ENCODE results near the gene ATP6V0C.
"Not testable (repeated sequence)": the region's sequence is repeated elsewhere in the genome, so short reads cannot be mapped to it uniquely, and the experiment has no call there.

The ATP6V0C gene

GRCh38 chr16:2476345-2476720, 37.4 kb upstream of the ATP6V0C start:
- peaks cover 38% of the 10 kb centered on the region for H3K27me3 ChIP-seq (ENCODE audit: control insufficient read depth, insufficient read depth, low read length)
- no peaks in the 10 kb centered on the region for H3K36me3 ChIP-seq (ENCODE audit: control insufficient read depth, insufficient read depth, low read length)
- no peak overlapping the region for H3K4me3 ChIP-seq (ENCODE audit: low read depth, low read length)
- H3K9me3 ChIP-seq (ENCODE audit: control insufficient read depth, insufficient read depth, low read length): no peaks in the 10 kb centered on the region
- no peak overlapping the region for H3K9ac ChIP-seq (ENCODE audit: low read depth, low read length)
- H3K4me1 ChIP-seq (ENCODE audit: control insufficient read depth, insufficient read depth, low read length): peaks cover 5% of the 10 kb centered on the region; the same call in 1 of the 2 replicates
- H3K27ac ChIP-seq (ENCODE audit: low read depth, low read length): no peak overlapping the region

GRCh38 chr16:2476741-2477140, 37.0 kb upstream of the ATP6V0C start:
- no peaks in the 10 kb centered on the region for H3K9me3 ChIP-seq (ENCODE audit: control insufficient read depth, insufficient read depth, low read length)
- no peak overlapping the region for H3K4me3 ChIP-seq (ENCODE audit: low read depth, low read length)
- no peak overlapping the region for H3K27ac ChIP-seq (ENCODE audit: low read depth, low read length)
- H3K4me1 ChIP-seq (ENCODE audit: control insufficient read depth, insufficient read depth, low read length): peaks cover 5% of the 10 kb centered on the region; the same call in 1 of the 2 replicates
- H3K9ac ChIP-seq (ENCODE audit: low read depth, low read length): no peak overlapping the region
- H3K27me3 ChIP-seq (ENCODE audit: control insufficient read depth, insufficient read depth, low read length): peaks cover 34% of the 10 kb centered on the region
- H3K36me3 ChIP-seq (ENCODE audit: control insufficient read depth, insufficient read depth, low read length): no peaks in the 10 kb centered on the region

GRCh38 chr16:2477327-2477726, 36.4 kb upstream of the ATP6V0C start:
- Histone ChIP-seq H3K27ac (ENCODE audit: low read depth, low read length) (no peak overlapping the region), H3K36me3 (ENCODE audit: control insufficient read depth, insufficient read depth, low read length) (no peaks in the 10 kb centered on the region), H3K9ac (ENCODE audit: low read depth, low read length) (no peak overlapping the region), H3K27me3 (ENCODE audit: control insufficient read depth, insufficient read depth, low read length) (peaks cover 28% of the 10 kb centered on the region), H3K4me3 (ENCODE audit: low read depth, low read length) (no peak overlapping the region), H3K4me1 (ENCODE audit: control insufficient read depth, insufficient read depth, low read length) (peaks cover 5% of the 10 kb centered on the region; the same call in 1 of the 2 replicates), H3K9me3 (ENCODE audit: control insufficient read depth, insufficient read depth, low read length) (no peaks in the 10 kb centered on the region)

- no peaks in the 10 kb centered on the region for H3K9me3 ChIP-seq (ENCODE audit: control insufficient read depth, insufficient read depth, low read length)
- peaks cover 5% of the 10 kb centered on the region; the same call in 1 of the 2 replicates for H3K4me1 ChIP-seq (ENCODE audit: control insufficient read depth, insufficient read depth, low read length)
- H3K27ac ChIP-seq (ENCODE audit: low read depth, low read length): no peak overlapping the region
- H3K36me3 ChIP-seq (ENCODE audit: control insufficient read depth, insufficient read depth, low read length): no peaks in the 10 kb centered on the region
- peaks cover 18% of the 10 kb centered on the region for H3K27me3 ChIP-seq (ENCODE audit: control insufficient read depth, insufficient read depth, low read length)
- no peak overlapping the region for H3K4me3 ChIP-seq (ENCODE audit: low read depth, low read length)
- no peak overlapping the region for H3K9ac ChIP-seq (ENCODE audit: low read depth, low read length)
These were observed 35.5 kb upstream of the ATP6V0C start for GRCh38 chr16:2478279-2478678.

- not testable (repeated sequence) for H3K27me3 ChIP-seq (ENCODE audit: control insufficient read depth, insufficient read depth, low read length); H3K36me3 ChIP-seq (ENCODE audit: control insufficient read depth, insufficient read depth, low read length); H3K9me3 ChIP-seq (ENCODE audit: control insufficient read depth, insufficient read depth, low read length); H3K4me1 ChIP-seq (ENCODE audit: control insufficient read depth, insufficient read depth, low read length); H3K9ac ChIP-seq (ENCODE audit: low read depth, low read length); H3K4me3 ChIP-seq (ENCODE audit: low read depth, low read length); H3K27ac ChIP-seq (ENCODE audit: low read depth, low read length)
These were observed 33.8 kb upstream of the ATP6V0C start for GRCh38 chr16:2479996-2480395.

- no peak overlapping the region for H3K9ac ChIP-seq (ENCODE audit: low read depth, low read length)
- peaks cover under 1% of the 10 kb centered on the region; the same call in 1 of the 2 replicates for H3K4me1 ChIP-seq (ENCODE audit: control insufficient read depth, insufficient read depth, low read length)
- H3K4me3 ChIP-seq (ENCODE audit: low read depth, low read length): no peak overlapping the region
- H3K36me3 ChIP-seq (ENCODE audit: control insufficient read depth, insufficient read depth, low read length): no peaks in the 10 kb centered on the region
- H3K27ac ChIP-seq (ENCODE audit: low read depth, low read length): no peak overlapping the region
- H3K27me3 ChIP-seq (ENCODE audit: control insufficient read depth, insufficient read depth, low read length): 0 out of 2 replicates have a peak, but pooled peaks cover 4% of the 10 kb centered on the region
- no peaks in the 10 kb centered on the region for H3K9me3 ChIP-seq (ENCODE audit: control insufficient read depth, insufficient read depth, low read length)
These were observed 32.8 kb upstream of the ATP6V0C start for GRCh38 chr16:2480948-2481347.

GRCh38 chr16:2481676-2482075, 32.1 kb upstream of the ATP6V0C start:
- H3K36me3 ChIP-seq (ENCODE audit: control insufficient read depth, insufficient read depth, low read length): no peaks in the 10 kb centered on the region
- H3K4me3 ChIP-seq (ENCODE audit: low read depth, low read length): no peak overlapping the region
- no peaks in the 10 kb centered on the region for H3K9me3 ChIP-seq (ENCODE audit: control insufficient read depth, insufficient read depth, low read length)
- no peaks in the 10 kb centered on the region for H3K27me3 ChIP-seq (ENCODE audit: control insufficient read depth, insufficient read depth, low read length)
- H3K27ac ChIP-seq (ENCODE audit: low read depth, low read length): no peak overlapping the region
- H3K9ac ChIP-seq (ENCODE audit: low read depth, low read length): no peak overlapping the region
- H3K4me1 ChIP-seq (ENCODE audit: control insufficient read depth, insufficient read depth, low read length): no peaks in the 10 kb centered on the region

GRCh38 chr16:2482249-2482648, 31.5 kb upstream of the ATP6V0C start:
- Histone ChIP-seq H3K27me3 (ENCODE audit: control insufficient read depth, insufficient read depth, low read length) (no peaks in the 10 kb centered on the region), H3K36me3 (ENCODE audit: control insufficient read depth, insufficient read depth, low read length) (no peaks in the 10 kb centered on the region), H3K4me3 (ENCODE audit: low read depth, low read length) (no peak overlapping the region), H3K9me3 (ENCODE audit: control insufficient read depth, insufficient read depth, low read length) (no peaks in the 10 kb centered on the region), H3K27ac (ENCODE audit: low read depth, low read length) (no peak overlapping the region), H3K4me1 (ENCODE audit: control insufficient read depth, insufficient read depth, low read length) (no peaks in the 10 kb centered on the region), H3K9ac (ENCODE audit: low read depth, low read length) (no peak overlapping the region)

- Histone ChIP-seq H3K27me3 (ENCODE audit: control insufficient read depth, insufficient read depth, low read length) (no peaks in the 10 kb centered on the region), H3K9me3 (ENCODE audit: control insufficient read depth, insufficient read depth, low read length) (no peaks in the 10 kb centered on the region), H3K4me3 (ENCODE audit: low read depth, low read length) (no peak overlapping the region), H3K36me3 (ENCODE audit: control insufficient read depth, insufficient read depth, low read length) (no peaks in the 10 kb centered on the region), H3K4me1 (ENCODE audit: control insufficient read depth, insufficient read depth, low read length) (no peaks in the 10 kb centered on the region), H3K27ac (ENCODE audit: low read depth, low read length) (no peak overlapping the region), H3K9ac (ENCODE audit: low read depth, low read length) (no peak overlapping the region)
These were observed 30.8 kb upstream of the ATP6V0C start for GRCh38 chr16:2482708-2483534.

- no peaks in the 10 kb centered on the region for H3K36me3 ChIP-seq (ENCODE audit: control insufficient read depth, insufficient read depth, low read length)
These were observed 29.5 kb upstream of the ATP6V0C start for GRCh38 chr16:2483939-2484897.

More at GRCh38 chr16:2483939-2484897, 29.5 kb upstream of the ATP6V0C start:
- Histone ChIP-seq H3K4me3 (ENCODE audit: low read depth, low read length) (no peak overlapping the region), H3K4me1 (ENCODE audit: control insufficient read depth, insufficient read depth, low read length) (no peaks in the 10 kb centered on the region), H3K27ac (ENCODE audit: low read depth, low read length) (no peak overlapping the region), H3K9ac (ENCODE audit: low read depth, low read length) (no peak overlapping the region), H3K9me3 (ENCODE audit: control insufficient read depth, insufficient read depth, low read length) (no peaks in the 10 kb centered on the region), H3K27me3 (ENCODE audit: control insufficient read depth, insufficient read depth, low read length) (no peaks in the 10 kb centered on the region)

Data from HUES48 (cell line).